Left cardiac atrium (tissue), 4 donors: Measurements from ENCODE around the gene PSORS1C1. TPM values are rescaled to one million over a fixed set of nuclear protein-coding genes. Genes with fewer than 3 reads are reported as not detected.
"Not testable (repeated sequence)": the region's sequence is repeated elsewhere in the genome, so short reads cannot be mapped to it uniquely, and the experiment has no call there.

Experiments used
- ATAC-seq, 2 donors: fragments of 200-7000 bp; cut with Tn5 transposase; one replicate each; pipeline ENCODE4 v1.9.1; 2020; ENCODE audit warnings: mild to moderate bottlenecking in 2 of 2, moderate library complexity in 2 of 2
- DNase-seq: peaks from one replicate; pipeline ENCODE4 v3.0.0-alpha.2; 2020
- intact Hi-C, 2 donors: fragments of 100-400 bp; cut with DNase I; formaldehyde crosslinking; loops; one replicate each; pipeline versions ENCODE4 v1.14.1 to v1.15.1; 2022 to 2023
- long read RNA-seq: library from polyadenylated mRNA; unstranded; transcript quantifications from one replicate; pipeline ENCODE4 v2.0.0, GENCODE V29; 2021
- total RNA-seq, 2 donors: library from RNA; stranded (reverse); fragmentation: NEBNext Ultra II Directional; extraction: Animal tissue kit (Norgen Biotek cat#: 25700); gene quantifications; one replicate each; pipeline ENCODE4 v1.2.1, GENCODE V29; 2021
- donor health status: DM: no; HTN: yes; CAD: no.
- donor health status: DM: no; HTN: yes; CAD: no; lungs with severe emphysema.
- donor health status: DM: yes; HTN: yes; CAD: no.
- donor health status: Dilated cardiomyopathy.

PSORS1C1 gene, protein sequence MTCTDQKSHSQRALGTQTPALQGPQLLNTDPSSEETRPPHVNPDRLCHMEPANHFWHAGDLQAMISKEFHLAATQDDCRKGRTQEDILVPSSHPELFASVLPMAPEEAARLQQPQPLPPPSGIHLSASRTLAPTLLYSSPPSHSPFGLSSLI
- 1 to 10 TPM; 1.1 to 1.9 TPM for total RNA-seq
- long read RNA-seq, result 0 reads

GRCh38 chr6:31114541-31114878, at the start of gene PSORS1C1:
Gene PSORS1C1 (plus strand): TSS chr6:31114800. CDS start chr6:31129633, 14,833 bp downstream.
- DNase-seq (peak; percentile 86), ATAC-seq (peak; percentile 91 to 97)
- intact Hi-C loops, result no loop called here

DNA sequence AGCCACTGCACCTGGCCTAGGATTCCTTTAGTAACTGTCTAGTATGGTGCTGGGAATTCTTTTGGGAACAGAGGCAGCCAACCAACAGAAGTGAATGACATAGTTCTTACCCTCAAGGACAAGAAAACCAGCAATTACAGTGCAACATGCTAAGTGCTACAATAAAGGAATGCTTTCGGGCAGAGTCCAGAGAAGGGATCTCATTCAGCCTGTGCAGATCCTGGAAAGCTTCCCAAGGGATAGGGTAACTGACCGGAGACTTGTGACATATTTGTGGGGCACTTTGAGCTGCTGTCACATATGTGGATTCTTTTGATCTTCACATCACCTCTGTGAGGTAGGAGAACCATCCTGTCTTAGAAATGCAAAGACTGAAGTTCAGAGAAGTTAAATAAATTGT, 49.0 kb upstream of the PSORS1C1 start:
- ATAC-seq (no peak), DNase-seq (no peak)
- intact Hi-C loops, result no loop called here

DNA sequence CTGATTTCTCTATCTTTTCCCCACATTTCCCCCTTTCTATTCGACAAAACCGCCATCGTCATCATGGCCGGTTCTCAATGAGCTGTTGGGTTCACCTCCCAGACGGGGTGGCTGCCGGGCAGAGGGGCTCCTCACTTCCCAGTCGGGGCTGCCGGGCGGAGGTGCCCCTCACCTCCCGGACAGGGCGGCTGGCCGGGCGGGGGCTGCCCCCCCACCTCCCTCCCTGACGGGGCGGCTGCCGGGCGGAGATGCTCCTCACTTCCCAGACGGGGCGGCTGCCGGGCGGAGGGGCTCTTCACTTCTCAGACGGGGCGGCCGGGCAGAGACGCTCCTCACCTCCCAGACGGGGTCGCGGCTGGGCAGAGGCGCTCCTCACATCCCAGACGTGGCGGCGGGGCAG, 47.6 kb upstream of the PSORS1C1 start:
- ATAC-seq, intact Hi-C loops, DNase-seq: not testable (repeated sequence)

DNA sequence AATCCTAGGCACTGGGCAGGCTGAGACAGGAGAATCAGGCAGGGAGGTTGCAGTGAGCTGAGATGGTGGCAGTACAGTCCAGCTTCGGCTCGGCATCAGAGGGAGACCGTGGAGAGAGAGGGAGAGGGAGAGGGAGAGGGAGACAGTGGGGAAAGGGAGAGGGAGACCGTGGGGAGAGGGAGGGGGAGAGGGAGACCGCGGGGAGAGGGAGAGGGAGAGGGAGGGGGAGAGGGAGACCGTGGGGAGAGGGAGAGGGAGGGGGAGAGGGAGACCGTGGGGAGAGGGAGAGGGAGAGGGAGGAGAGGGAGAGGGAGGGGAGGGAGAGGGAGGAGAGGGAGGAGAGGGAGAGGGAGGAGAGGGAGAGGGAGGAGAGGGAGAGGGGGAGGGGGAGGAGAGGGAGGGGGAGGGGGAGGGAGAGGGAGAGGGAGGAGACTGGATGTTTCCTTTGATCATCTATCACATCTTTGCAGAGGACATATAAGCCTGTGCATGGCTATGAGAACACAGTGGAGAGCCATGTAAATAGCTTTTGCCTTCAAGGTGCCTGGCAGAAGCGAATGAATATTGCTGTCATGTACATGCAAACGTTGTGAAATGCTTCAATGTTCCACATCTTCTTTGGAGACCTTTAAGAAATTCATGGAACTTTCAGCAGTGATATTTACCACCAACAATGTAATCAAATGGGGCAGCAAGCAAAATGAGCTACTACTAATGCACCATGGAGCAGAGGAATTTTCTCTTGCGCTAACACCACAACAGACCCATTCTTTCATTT, 46.5 kb upstream of the PSORS1C1 start:
- intact Hi-C loops, ATAC-seq, DNase-seq: not testable (repeated sequence)

- peak; percentile 83 to 87 for ATAC-seq
- peak; percentile 75 for DNase-seq
- intact Hi-C loops, result loop anchor here in 1 of 2 donors (1.0 kb wide), 1 partner anchor 154 kb away; no protein-coding TSS in a partner anchor
Observed at GRCh38 chr6:31068669-31069340, 45.8 kb upstream of the PSORS1C1 start.

- DNase-seq (peak; percentile 41), ATAC-seq (peak; percentile 89 to 94)
- intact Hi-C loops, result loop anchor here (5.0 to 10.0 kb wide), 2 partner anchors 243 to 246 kb away; no protein-coding TSS in a partner anchor
Observed at GRCh38 chr6:31070711-31071197, 43.8 kb upstream of the PSORS1C1 start.

DNA sequence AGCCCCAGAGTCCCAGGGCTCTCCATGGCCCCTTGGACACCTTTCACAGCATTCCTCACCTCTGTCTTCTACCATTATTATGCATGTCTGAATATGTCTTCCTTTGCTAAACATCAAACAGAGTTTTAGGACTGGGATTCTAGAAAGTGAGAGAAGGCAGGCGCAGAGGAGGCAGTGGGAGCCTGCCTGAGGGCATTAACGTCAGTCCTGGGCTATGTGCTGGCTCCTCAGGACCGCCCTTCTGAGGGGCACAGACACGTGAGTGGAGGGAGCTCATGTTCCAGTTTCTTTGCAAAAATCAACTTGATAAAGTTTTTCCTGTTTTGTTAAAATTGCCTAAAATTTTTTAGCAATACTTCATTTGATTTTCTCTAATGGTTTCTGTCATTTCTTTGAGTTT, 40.2 kb upstream of the PSORS1C1 start:
- ATAC-seq, result no peak
- no peak for DNase-seq
- intact Hi-C loops, result loop anchor here (5.0 to 10.0 kb wide), 2 partner anchors 247 to 250 kb away; no protein-coding TSS in a partner anchor

GRCh38 chr6:31075528-31075927, 39.1 kb upstream of the PSORS1C1 start:
- intact Hi-C loops, result loop anchor here in 1 of 2 donors (10.0 kb wide), 1 partner anchor 251 kb away; no protein-coding TSS in a partner anchor

DNA sequence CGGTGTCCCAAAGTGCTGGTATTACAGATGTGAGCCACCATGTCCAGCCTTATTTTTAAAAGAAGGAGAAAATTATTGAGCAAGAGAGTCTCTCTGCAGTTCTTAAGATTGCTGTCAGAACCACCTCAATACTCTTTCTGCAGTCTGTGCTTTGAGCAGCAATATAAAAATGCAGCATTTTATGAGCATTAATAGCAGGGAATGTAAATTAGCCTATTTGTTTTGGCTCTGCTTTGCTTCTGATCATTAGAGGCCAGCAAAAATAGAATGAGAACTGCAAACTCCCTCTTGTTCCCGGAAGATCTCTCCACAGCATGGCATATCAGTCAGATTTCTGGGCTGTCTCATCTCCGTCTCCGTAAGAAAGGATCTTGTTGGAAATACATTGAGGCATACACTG, 38.0 kb upstream of the PSORS1C1 start:
- ATAC-seq, result no peak
- no peak for DNase-seq
- intact Hi-C loops, result loop anchor here in 1 of 2 donors (10.0 kb wide), 1 partner anchor 252 kb away; no protein-coding TSS in a partner anchor

More at GRCh38 chr6:31075528-31075927, 39.1 kb upstream of the PSORS1C1 start:
- no peak for DNase-seq
- ATAC-seq, result no peak

DNA sequence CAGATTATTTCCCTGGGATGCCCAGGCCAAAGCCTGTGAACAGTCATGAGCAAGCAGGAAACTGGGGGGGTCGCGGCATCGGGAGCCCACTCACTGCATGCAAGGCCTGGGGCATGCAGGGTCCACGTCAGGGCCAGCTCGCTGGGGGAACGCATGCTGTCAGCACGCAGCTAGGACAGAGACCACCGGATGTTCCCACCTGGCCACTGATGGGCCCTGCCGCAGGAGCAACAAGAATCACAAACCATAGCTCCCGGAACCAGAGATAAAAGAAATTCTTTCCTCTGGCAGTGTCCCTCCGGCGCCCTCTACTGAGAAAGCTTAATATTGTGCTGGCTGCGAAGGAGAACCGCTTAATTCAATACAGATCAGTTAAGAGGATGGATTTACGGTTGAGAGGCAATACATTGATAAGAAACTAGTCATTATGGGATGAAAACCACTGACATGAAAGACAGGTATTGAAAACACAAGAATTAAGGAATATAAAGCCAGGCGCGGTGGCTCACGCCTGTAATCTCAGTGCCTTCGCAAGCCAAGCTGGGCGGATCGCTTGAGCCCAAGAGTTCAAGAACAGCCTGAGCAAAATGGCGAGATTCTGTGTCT, 34.8 kb upstream of the PSORS1C1 start:
- DNase-seq, result peak; percentile 65
- intact Hi-C loops, result loop anchor here in 1 of 2 donors (10.0 kb wide), 1 partner anchor 255 kb away; no protein-coding TSS in a partner anchor

DNA sequence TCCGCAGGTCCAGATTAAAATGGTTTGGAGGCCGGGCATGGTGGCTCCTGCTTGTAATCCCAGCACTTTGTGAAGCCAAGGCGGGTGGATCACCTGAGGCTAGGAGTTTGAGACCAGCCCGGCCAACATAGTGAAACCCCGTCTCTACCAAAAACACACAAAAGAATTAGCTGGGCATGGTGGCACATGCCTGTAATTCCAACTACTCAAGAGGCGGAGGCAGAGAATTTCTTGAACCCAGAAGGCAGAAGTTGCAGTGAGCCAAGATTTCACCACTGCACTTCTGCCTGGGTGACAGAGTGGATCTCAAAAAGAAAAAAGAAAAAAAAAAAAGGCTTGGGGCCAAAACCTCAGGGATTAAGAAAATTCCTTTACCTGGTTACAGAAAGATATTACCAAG, 32.7 kb upstream of the PSORS1C1 start:
- ATAC-seq (no peak), DNase-seq (no peak)
- intact Hi-C loops, result no loop called here

More for the DNA sequence above, 34.8 kb upstream of the PSORS1C1 start:
- peak; percentile 70 to 79 for ATAC-seq

GRCh38 chr6:31083742-31084354, 30.8 kb upstream of the PSORS1C1 start:
- intact Hi-C loops, result no loop called here
- DNase-seq (no peak), ATAC-seq (peak; percentile 16 to 62)

GRCh38 chr6:31086788-31087440, 27.7 kb upstream of the PSORS1C1 start:
- DNase-seq (no peak), ATAC-seq (peak in 1 of 2 donors; percentile 54)
- intact Hi-C loops, result loop anchor here in 1 of 2 donors (5.0 kb wide), 1 partner anchor 260 kb away; no protein-coding TSS in a partner anchor

DNA sequence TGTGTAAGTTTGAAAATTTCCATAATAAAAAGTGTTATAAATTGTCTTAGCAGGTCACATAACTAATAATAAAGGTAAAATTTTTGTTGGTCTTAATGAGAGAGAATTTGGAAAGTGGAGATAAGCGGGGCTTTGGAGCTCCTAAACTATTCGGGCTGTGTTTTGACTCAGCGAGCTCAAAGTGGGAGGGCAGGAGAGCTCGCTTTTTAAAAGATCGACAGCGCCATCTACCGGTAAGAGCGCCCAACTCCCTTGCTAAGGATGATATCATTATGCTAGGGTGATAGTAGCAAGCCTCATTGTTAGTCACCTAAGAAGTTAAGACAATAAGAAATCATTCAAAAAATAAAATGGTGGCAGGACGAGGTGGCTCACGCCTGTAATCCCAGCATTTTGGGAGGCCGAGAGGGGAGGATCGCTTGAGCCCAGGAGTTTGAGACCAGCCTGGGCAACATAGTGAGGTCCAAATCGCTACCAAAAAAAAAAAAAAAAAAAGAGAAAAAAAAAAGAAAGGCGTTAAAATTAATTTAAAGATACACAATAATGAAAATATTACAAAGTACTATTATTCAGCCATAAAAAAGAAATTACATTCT, 27.0 kb upstream of the PSORS1C1 start:
- ATAC-seq (peak; percentile 93 to 97), DNase-seq (peak; percentile 88)
- intact Hi-C loops, result loop anchor here in 1 of 2 donors (5.0 kb wide), 1 partner anchor 260 kb away; no protein-coding TSS in a partner anchor

- ATAC-seq (no peak), DNase-seq (no peak)
- intact Hi-C loops, result no loop called here
Observed at GRCh38 chr6:31090275-31090972, 24.2 kb upstream of the PSORS1C1 start.

GRCh38 chr6:31090973-31091364, 23.6 kb upstream of the PSORS1C1 start:
- intact Hi-C loops, result no loop called here
- DNase-seq (no peak), ATAC-seq (no peak)

- DNase-seq (no peak), ATAC-seq (no peak)
- intact Hi-C loops, result no loop called here
Observed at GRCh38 chr6:31091680-31092079, 22.9 kb upstream of the PSORS1C1 start.
